HG03442 (cell line): ENCODE measurements around the gene SMARCAL1.

Experiments
- ATAC-seq: cut with Tn5 transposase; IDR thresholded peaks from one replicate; pipeline ENCODE4 v1.9.1; 2021; ENCODE audit warnings: mild to moderate bottlenecking, moderate library complexity; ENCODE audit not compliant: unreplicated experiment

SMARCAL1 gene

DNA sequence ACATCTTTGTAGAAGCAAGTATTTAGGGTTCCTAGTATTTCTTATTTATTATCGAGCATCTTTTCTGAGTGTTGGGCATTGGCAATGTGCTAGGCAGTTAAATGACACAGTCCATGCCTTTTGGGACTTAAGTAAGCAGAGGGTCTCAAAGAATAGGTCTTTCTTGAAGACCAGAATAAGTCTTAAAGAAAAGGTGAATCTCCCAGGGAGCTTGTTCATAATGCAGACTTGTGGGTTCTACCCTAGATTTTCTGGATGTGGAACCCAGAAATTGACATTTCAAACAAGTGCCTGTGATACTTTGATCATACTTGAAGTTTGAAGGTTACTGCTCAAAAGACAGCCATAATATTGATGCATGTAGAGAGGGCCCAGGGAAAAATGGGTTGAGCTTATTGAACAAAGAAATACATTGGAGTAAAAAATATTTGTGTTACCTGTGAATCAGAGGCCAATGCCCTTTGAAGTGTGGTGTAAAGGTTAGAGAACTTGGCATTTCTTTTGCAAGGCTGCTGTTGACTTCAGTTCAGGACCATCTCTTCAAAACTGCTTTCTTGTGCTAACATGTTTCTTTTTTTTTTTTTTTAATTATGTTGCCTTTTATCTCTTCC is 110.7 kb downstream of the SMARCAL1 start:
- no peak for ATAC-seq

- ATAC-seq, result no peak
Measured at GRCh38 chr2:216525972-216526371, 113.7 kb downstream of the SMARCAL1 start.

DNA sequence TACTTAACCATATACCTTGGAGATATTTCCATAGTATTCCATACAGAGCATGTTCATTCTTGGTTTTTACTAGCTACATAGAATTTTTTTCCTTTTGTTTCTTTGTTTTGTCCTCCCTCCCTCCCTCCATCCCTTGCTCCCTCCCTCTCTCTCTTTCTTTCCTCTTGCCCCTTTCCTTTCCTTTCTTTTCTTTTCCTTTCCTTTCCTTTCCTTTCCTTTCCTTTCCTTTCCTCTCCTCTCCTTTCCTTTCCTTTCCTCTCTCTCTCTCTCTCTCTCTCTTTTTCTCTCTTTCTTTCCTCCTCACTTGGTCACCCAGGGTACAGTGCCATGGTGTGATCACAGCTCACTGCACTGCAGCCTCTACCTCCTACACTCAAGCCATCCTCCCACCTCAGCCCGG is 114.7 kb downstream of the SMARCAL1 start:
- ATAC-seq, result no peak

DNA sequence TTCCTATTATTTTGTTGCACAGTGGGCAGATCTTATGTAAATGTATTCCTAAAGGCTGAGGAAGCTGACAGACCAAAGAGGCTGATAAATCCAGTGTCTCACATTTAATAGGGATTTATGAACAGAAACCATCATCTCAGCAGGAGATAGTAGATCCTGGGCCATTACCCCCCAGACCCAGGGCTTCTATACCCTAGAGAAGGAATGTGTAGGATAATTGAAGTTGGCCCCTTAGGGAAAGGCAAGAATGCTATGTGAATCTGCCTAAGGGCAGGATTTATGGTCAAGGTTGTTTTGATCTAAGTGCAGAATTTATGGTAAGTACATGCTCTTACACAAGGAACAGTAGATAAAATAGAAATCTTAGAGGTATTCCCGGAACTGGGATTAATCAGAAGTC is 115.3 kb downstream of the SMARCAL1 start:
- ATAC-seq, result no peak

DNA sequence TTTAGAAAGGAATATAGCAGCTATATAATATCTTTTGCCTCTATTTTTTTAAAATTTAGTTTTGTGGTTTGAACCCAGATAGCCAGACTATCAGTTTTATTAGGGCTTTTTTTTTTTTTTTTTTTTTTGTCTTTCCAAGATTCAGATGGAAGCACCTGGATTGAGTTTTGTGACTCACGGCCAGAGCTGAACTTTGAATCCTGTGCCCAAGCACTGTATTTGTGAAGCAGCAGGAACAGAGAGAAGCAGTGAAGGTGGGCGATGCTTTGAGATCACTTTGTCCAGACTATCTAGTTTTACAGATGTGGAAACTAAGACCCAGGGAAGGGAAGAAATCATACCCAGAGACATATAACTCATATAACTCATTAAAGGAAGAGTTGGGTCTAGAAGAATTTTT is 120.3 kb downstream of the SMARCAL1 start:
- ATAC-seq, result no peak
